ENCODE results near the gene RNF220. TPM values are rescaled to one million over a fixed set of nuclear protein-coding genes. Genes with fewer than 3 reads are reported as not detected.

Gene RNF220
- total and polyA plus RNA-seq, 2 of the 13 experiments (the other 11 are each of a cell fraction or from before 2014, with no cell fraction given) = 48.2 to 72.1 TPM

- TF ChIP-seq ZNF704 (CRISPR knock-in tag; IDR thresholded peaks at IDR 0.05; ENCODE audit: borderline replicate concordance) (no peak), ZNF768 (CRISPR knock-in tag; IDR thresholded peaks at IDR 0.05) (no peak), SRF (IDR thresholded peaks at IDR 0.05; ENCODE audit: low read depth, low read length) (no peak), ZNF670 (CRISPR knock-in tag; IDR thresholded peaks at IDR 0.05; ENCODE audit: borderline replicate concordance) (no peak), NR2C2 (CRISPR knock-in tag; IDR thresholded peaks at IDR 0.05; ENCODE audit: borderline replicate concordance) (no peak), ELF4 (CRISPR knock-in tag; IDR thresholded peaks at IDR 0.05; ENCODE audit: borderline replicate concordance) (no peak), ZNF703 (CRISPR knock-in tag; IDR thresholded peaks at IDR 0.05; ENCODE audit: borderline replicate concordance) (no peak), ZNF138 (CRISPR knock-in tag; IDR thresholded peaks at IDR 0.05; ENCODE audit: low read depth) (no peak), PRPF4 (IDR thresholded peaks at IDR 0.05; ENCODE audit: low read depth, low read length, poor library complexity, severe bottlenecking) (no peak), PPARG (CRISPR knock-in tag; conservative IDR thresholded peaks at IDR 0.05) (peak; percentile 64; the same call in 1 of the 2 replicates), ZNF614 (CRISPR knock-in tag; IDR thresholded peaks at IDR 0.05; ENCODE audit: borderline replicate concordance) (peak; percentile 37; the same call in 1 of the 2 replicates), ZBTB7A (CRISPR knock-in tag; IDR thresholded peaks at IDR 0.05) (no peak), ZNF264 (CRISPR knock-in tag; IDR thresholded peaks at IDR 0.05) (peak; percentile 57; the same call in 1 of the 2 replicates), NR2F6 (IDR thresholded peaks at IDR 0.05) (0 out of 2 replicates have a peak, but pooled peaks have one; percentile 21), NR2F6 (CRISPR knock-in tag; IDR thresholded peaks at IDR 0.05) (peak; percentile 75; the same call in 1 of the 2 replicates)
- TF ChIP-seq, protein P1, sequence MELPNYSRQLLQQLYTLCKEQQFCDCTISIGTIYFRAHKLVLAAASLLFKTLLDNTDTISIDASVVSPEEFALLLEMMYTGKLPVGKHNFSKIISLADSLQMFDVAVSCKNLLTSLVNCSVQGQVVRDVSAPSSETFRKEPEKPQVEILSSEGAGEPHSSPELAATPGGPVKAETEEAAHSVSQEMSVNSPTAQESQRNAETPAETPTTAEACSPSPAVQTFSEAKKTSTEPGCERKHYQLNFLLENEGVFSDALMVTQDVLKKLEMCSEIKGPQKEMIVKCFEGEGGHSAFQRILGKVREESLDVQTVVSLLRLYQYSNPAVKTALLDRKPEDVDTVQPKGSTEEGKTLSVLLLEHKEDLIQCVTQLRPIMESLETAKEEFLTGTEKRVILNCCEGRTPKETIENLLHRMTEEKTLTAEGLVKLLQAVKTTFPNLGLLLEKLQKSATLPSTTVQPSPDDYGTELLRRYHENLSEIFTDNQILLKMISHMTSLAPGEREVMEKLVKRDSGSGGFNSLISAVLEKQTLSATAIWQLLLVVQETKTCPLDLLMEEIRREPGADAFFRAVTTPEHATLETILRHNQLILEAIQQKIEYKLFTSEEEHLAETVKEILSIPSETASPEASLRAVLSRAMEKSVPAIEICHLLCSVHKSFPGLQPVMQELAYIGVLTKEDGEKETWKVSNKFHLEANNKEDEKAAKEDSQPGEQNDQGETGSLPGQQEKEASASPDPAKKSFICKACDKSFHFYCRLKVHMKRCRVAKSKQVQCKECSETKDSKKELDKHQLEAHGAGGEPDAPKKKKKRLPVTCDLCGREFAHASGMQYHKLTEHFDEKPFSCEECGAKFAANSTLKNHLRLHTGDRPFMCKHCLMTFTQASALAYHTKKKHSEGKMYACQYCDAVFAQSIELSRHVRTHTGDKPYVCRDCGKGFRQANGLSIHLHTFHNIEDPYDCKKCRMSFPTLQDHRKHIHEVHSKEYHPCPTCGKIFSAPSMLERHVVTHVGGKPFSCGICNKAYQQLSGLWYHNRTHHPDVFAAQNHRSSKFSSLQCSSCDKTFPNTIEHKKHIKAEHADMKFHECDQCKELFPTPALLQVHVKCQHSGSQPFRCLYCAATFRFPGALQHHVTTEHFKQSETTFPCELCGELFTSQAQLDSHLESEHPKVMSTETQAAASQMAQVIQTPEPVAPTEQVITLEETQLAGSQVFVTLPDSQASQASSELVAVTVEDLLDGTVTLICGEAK (IDR thresholded peaks at IDR 0.05) = no peak
- TF ChIP-seq, protein P1 (CRISPR knock-in tag; IDR thresholded peaks at IDR 0.05) = no peak
- TF ChIP-seq, protein P2, sequence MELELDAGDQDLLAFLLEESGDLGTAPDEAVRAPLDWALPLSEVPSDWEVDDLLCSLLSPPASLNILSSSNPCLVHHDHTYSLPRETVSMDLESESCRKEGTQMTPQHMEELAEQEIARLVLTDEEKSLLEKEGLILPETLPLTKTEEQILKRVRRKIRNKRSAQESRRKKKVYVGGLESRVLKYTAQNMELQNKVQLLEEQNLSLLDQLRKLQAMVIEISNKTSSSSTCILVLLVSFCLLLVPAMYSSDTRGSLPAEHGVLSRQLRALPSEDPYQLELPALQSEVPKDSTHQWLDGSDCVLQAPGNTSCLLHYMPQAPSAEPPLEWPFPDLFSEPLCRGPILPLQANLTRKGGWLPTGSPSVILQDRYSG (CRISPR knock-in tag; IDR thresholded peaks at IDR 0.05) = no peak
Measured at GRCh38 chr1:44677201-44677766, 272.2 kb downstream of the RNF220 start (continued).
